Prostate gland (tissue), 2 donors: Measurements from ENCODE around the gene ECHS1. TPM values are rescaled to one million over a fixed set of nuclear protein-coding genes. Genes with fewer than 3 reads are reported as not detected.
"Not testable (repeated sequence)": the region's sequence is repeated elsewhere in the genome, so short reads cannot be mapped to it uniquely, and the experiment has no call there.

Source experiments
- DNase-seq: peaks from one replicate; pipeline ENCODE4 v3.0.0-alpha.2; 2019; ENCODE audit warnings: low spot score
- H3K27ac ChIP-seq, 2 donors: fragments of 200-600 bp; sonication (generic); 2 replicates each; pipeline ENCODE4 v1.5.1; 2017 to 2019
- H3K27me3 ChIP-seq: fragments of 200-600 bp; sonication (generic); replicated peaks from 2 replicates; pipeline ENCODE4 v1.5.1; 2019; ENCODE audit not compliant: insufficient read depth
- H3K36me3 ChIP-seq, 2 donors: fragments of 200-600 bp; sonication (generic); 1 replicate in 1 of 2; 2 replicates in 1 of 2; pipeline versions ENCODE4 v1.5.1 to v1.8.1; 2017 to 2019
- H3K4me1 ChIP-seq: fragments of 200-600 bp; sonication (generic); replicated peaks from 2 replicates; pipeline ENCODE4 v1.5.1; 2019
- H3K4me3 ChIP-seq, 2 donors: fragments of 200-600 bp; sonication (generic); 2 replicates each; pipeline ENCODE4 v1.5.1; 2017 to 2019
- H3K9me3 ChIP-seq: fragments of 200-600 bp; sonication (generic); 2 replicates; pipeline ENCODE4 v1.5.1; 2017
- CTCF ChIP-seq, 4 experiments: fragments of 200-600 bp in 2 of 4; fragments of 450-650 bp in 2 of 4; sonication (generic) in 2 of 4; IDR thresholded peaks; 1 replicate in 3 of 4; 2 replicates in 1 of 4; pipeline ENCODE4 v1.5.1; 2016 to 2019; ENCODE audit warnings: antibody characterized with exemption in 4 of 4, mild to moderate bottlenecking in 2 of 4, moderate library complexity in 2 of 4
- POLR2A ChIP-seq: fragments of 450-650 bp; IDR thresholded peaks from one replicate; pipeline ENCODE4 v1.6.1; 2016; ENCODE audit warnings: antibody characterized with exemption, mild to moderate bottlenecking
- POLR2AphosphoS5 ChIP-seq: sonication (generic); formaldehyde crosslinking; IDR thresholded peaks from one replicate; pipeline ENCODE4 v1.6.1; 2017; ENCODE audit warnings: antibody characterized with exemption
- WGBS: methylation state at CpG from one replicate; pipeline ENCODE4 v1.1.5; 2018; 5-methylcytosine and 5-hydroxymethylcytosine counted together
- intact Hi-C: fragments of 100-400 bp; cut with DNase I; formaldehyde crosslinking; loops from one replicate; pipeline ENCODE4 v1.14.2; 2022
- total RNA-seq, 2 donors: library from RNA; depleted of rRNA; stranded (reverse); fragments of >200 nt; gene quantifications; one replicate each; pipeline ENCODE4 v1.1.0, GENCODE V29; 2016

ECHS1 gene
- total RNA-seq, 2 donors from 2014 or later, result 112 to 126 TPM

- Histone ChIP-seq H3K4me1 (no peaks in the 10 kb centered on the region), H3K9me3 (no peaks in the 10 kb centered on the region), H3K27ac (no peak overlapping the region), H3K36me3 (no peaks in the 10 kb centered on the region), H3K4me3 (peak overlapping the region; percentile 23 to 35), H3K27me3 (no peaks in the 10 kb centered on the region)
- intact Hi-C loops, result no loop called here
- WGBS, result 32% methylated on average over 9 of the region's 9 CpGs
- TF ChIP-seq CTCF (IDR thresholded peaks at IDR 0.05) (no peak), POLR2A (no peak), POLR2AphosphoS5 (no peak)
- DNase-seq, result no peak
Measured at GRCh38 chr10:133326223-133326551, 47.0 kb downstream of the ECHS1 start.

GRCh38 chr10:133325440-133326222 is 47.5 kb downstream of the ECHS1 start:
- intact Hi-C loops, result no loop called here
- Histone ChIP-seq H3K27ac (no peak overlapping the region), H3K9me3 (no peaks in the 10 kb centered on the region), H3K36me3 (no peaks in the 10 kb centered on the region), H3K27me3 (no peaks in the 10 kb centered on the region), H3K4me1 (no peaks in the 10 kb centered on the region), H3K4me3 (peak overlapping the region; percentile 23 to 35)
- TF ChIP-seq CTCF (IDR thresholded peaks at IDR 0.05) (no peak), POLR2AphosphoS5 (no peak), POLR2A (no peak)
- DNase-seq, result no peak
- 2% methylated on average over 51 of the region's 91 CpGs for WGBS

GRCh38 chr10:133324857-133325260 is 48.3 kb downstream of the ECHS1 start:
- TF ChIP-seq POLR2AphosphoS5 (no peak), POLR2A (no peak), CTCF (IDR thresholded peaks at IDR 0.05) (no peak)
- H3K4me1 ChIP-seq, result no peaks in the 10 kb centered on the region
- no peak for DNase-seq
- no peaks in the 10 kb centered on the region for H3K36me3 ChIP-seq
- H3K27ac ChIP-seq, result no peak overlapping the region
- no peaks in the 10 kb centered on the region for H3K9me3 ChIP-seq
- no peaks in the 10 kb centered on the region for H3K27me3 ChIP-seq
- peak overlapping the region in 1 of 2 donors; percentile 35 for H3K4me3 ChIP-seq
- intact Hi-C loops, result no loop called here
- WGBS, result 26% methylated on average over 17 of the region's 20 CpGs

GRCh38 chr10:133324198-133324792 is 48.9 kb downstream of the ECHS1 start:
- intact Hi-C loops, result no loop called here
- Histone ChIP-seq H3K9me3 (no peaks in the 10 kb centered on the region), H3K27ac (no peak overlapping the region), H3K27me3 (no peaks in the 10 kb centered on the region), H3K4me3 (no peak overlapping the region), H3K36me3 (no peaks in the 10 kb centered on the region), H3K4me1 (no peaks in the 10 kb centered on the region)
- WGBS, result 7% methylated on average over 9 of the region's 13 CpGs
- DNase-seq, result peak; percentile 29
- TF ChIP-seq CTCF (IDR thresholded peaks at IDR 0.05), result no peak
- no peak for TF ChIP-seq POLR2AphosphoS5
- no peak for TF ChIP-seq POLR2A

GRCh38 chr10:133322064-133322709 is 51.0 kb downstream of the ECHS1 start:
- H3K4me3 ChIP-seq, H3K36me3 ChIP-seq, H3K9me3 ChIP-seq, intact Hi-C loops, H3K27me3 ChIP-seq, H3K4me1 ChIP-seq, H3K27ac ChIP-seq, DNase-seq: not testable (repeated sequence)
- WGBS, result 66% methylated on average over 12 of the region's 14 CpGs

GRCh38 chr10:133320852-133321422 is 52.2 kb downstream of the ECHS1 start:
- H3K36me3 ChIP-seq, H3K9me3 ChIP-seq, H3K4me1 ChIP-seq, intact Hi-C loops, H3K27ac ChIP-seq, H3K27me3 ChIP-seq, H3K4me3 ChIP-seq, DNase-seq: not testable (repeated sequence)
- 93% methylated on average over 6 of the region's 6 CpGs for WGBS
